Right lobe of liver (tissue), 6 donors: ENCODE data around the gene NUCB2. TPM values are rescaled to one million over a fixed set of nuclear protein-coding genes. Genes with fewer than 3 reads are reported as not detected.
"Not testable (repeated sequence)": the region's sequence is repeated elsewhere in the genome, so short reads cannot be mapped to it uniquely, and the experiment has no call there.

ENCODE experiments used
- ATAC-seq, 4 donors: fragments of 200-7000 bp; cut with Tn5 transposase; one replicate each; pipeline ENCODE4 v1.9.1; 2020; ENCODE audit warnings: mild to moderate bottlenecking in 4 of 4, moderate library complexity in 4 of 4
- DNase-seq, 3 donors: peaks; one replicate each; pipeline ENCODE4 v3.0.0-alpha.2; 2020
- H3K27ac ChIP-seq, 3 donors: fragments of 200-600 bp; one replicate each; pipeline ENCODE4 v1.8.0; 2022
- H3K27me3 ChIP-seq, 2 donors: fragments of 200-600 bp; one replicate each; pipeline ENCODE4 v1.8.0; 2022
- H3K36me3 ChIP-seq, 4 donors: fragments of 200-600 bp; sonication (generic) in 1 of 4; one replicate each; pipeline versions ENCODE4 v1.5.1 to v1.8.0; 2017 to 2022; ENCODE audit warnings: control low read depth in 1 of 4
- H3K4me1 ChIP-seq, 4 donors: fragments of 200-600 bp; sonication (generic) in 1 of 4; one replicate each; pipeline versions ENCODE4 v1.5.1 to v1.8.0; 2017 to 2022; ENCODE audit warnings: control low read depth in 1 of 4
- H3K4me3 ChIP-seq, 3 donors: fragments of 200-600 bp; one replicate each; pipeline ENCODE4 v1.8.0; 2022
- H3K9me3 ChIP-seq, 4 donors: fragments of 200-600 bp; sonication (generic) in 1 of 4; one replicate each; pipeline versions ENCODE4 v1.5.1 to v1.8.0; 2017 to 2022; ENCODE audit warnings: control low read depth in 1 of 4
- POLR2A ChIP-seq: fragments of 450-650 bp; IDR thresholded peaks from one replicate; pipeline ENCODE4 v1.6.1; 2017; ENCODE audit warnings: antibody characterized with exemption, mild to moderate bottlenecking
- WGBS: methylation state at CpG from one replicate; pipeline ENCODE4 v1.1.6; 2018; ENCODE audit warnings: low coverage, low lambda C conversion rate; ENCODE audit not compliant: insufficient coverage; ENCODE audit errors: missing lambda C conversion rate; 5-methylcytosine and 5-hydroxymethylcytosine counted together
- intact Hi-C, 2 donors: fragments of 100-400 bp; cut with DNase I; formaldehyde crosslinking; loops; one replicate each; pipeline versions ENCODE4 v1.11.2 to v1.14.1; 2022
- total RNA-seq, 6 experiments: library from RNA; depleted of rRNA in 2 of 6; stranded (reverse); fragments of >200 nt in 2 of 6; fragmentation: NEBNext Ultra II Directional in 3 of 6; extraction: Animal tissue kit (Norgen Biotek cat#: 25700) in 3 of 6; gene quantifications; one replicate each; pipeline versions ENCODE4 v1.1.0 to v1.2.4, GENCODE V29; 2016 to 2023
- TF ChIP-seq, protein P1 (sequence below), 4 donors: fragments of 200-600 bp in 3 of 4; fragments of 450-650 bp in 1 of 4; IDR thresholded peaks; one replicate each; pipeline versions ENCODE4 v1.5.1 to v1.8.0; 2016 to 2022; ENCODE audit warnings: antibody characterized with exemption in 4 of 4, mild to moderate bottlenecking in 2 of 4
- donor health status: DM: no; HTN: yes; CAD: no.
- donor health status: DM: no; HTN: no; CAD: no.
- donor health status: DM: no; HTN: no; CAD: no.
- donor health status: DM: no; HTN: yes; CAD: no.
- donor health status: DM: no; HTN: yes; CAD: no.

NUCB2 gene
- total RNA-seq, 6 experiments from 2014 or later: 34.7 to 131 (median 60.9) TPM

DNA sequence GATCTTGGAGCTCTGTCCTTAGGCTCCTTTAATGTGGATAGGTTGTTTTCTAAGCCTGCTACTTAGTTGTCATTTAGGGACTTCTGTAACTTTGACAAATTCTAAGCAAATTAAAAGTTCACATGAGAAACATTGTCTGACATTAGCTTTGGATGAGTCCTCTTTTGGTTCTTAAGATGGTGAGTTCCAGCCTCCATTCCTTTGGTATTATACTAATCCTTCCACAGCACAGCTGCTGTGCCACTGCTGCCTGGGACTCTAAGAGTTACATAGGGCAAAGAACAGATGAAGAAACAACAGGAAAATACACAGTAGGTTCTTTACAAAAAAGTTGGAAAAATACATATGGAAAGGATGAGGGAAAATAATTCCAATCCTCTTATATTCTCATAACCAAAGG lies 43.4 kb upstream of the NUCB2 start:
- intact Hi-C loops: no loop called here
- H3K4me1 ChIP-seq: no peaks in the 10 kb centered on the region
- no peaks in the 10 kb centered on the region for H3K27me3 ChIP-seq
- no peak overlapping the region for H3K27ac ChIP-seq
- TF ChIP-seq, protein P1, sequence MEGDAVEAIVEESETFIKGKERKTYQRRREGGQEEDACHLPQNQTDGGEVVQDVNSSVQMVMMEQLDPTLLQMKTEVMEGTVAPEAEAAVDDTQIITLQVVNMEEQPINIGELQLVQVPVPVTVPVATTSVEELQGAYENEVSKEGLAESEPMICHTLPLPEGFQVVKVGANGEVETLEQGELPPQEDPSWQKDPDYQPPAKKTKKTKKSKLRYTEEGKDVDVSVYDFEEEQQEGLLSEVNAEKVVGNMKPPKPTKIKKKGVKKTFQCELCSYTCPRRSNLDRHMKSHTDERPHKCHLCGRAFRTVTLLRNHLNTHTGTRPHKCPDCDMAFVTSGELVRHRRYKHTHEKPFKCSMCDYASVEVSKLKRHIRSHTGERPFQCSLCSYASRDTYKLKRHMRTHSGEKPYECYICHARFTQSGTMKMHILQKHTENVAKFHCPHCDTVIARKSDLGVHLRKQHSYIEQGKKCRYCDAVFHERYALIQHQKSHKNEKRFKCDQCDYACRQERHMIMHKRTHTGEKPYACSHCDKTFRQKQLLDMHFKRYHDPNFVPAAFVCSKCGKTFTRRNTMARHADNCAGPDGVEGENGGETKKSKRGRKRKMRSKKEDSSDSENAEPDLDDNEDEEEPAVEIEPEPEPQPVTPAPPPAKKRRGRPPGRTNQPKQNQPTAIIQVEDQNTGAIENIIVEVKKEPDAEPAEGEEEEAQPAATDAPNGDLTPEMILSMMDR (IDR thresholded peaks at IDR 0.05): no peak
- no peak for TF ChIP-seq POLR2A
- H3K36me3 ChIP-seq: no peaks in the 10 kb centered on the region
- H3K9me3 ChIP-seq: no peaks in the 10 kb centered on the region
- no peak for ATAC-seq
- no peak overlapping the region for H3K4me3 ChIP-seq
- DNase-seq: no peak

DNA sequence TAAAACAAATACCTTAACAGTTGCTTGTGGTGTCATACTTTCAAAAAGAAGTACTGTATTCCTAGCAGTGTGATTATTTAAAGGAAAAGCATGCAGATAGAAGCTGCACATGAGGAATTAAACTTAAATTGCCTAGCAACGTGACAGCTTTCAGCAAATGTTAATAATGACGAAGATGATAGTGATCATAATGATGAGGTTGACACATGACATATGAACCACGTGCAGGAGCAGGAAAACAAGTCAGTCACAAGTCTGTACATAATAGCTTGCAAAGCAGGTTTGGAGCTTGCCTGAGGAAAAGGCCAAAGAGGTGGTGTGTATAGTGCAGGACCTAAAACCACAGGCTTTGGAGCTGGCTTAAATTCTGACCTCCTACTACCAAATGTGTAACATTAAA lies 38.2 kb upstream of the NUCB2 start:
- TF ChIP-seq POLR2A: no peak
- TF ChIP-seq, protein P1 (IDR thresholded peaks at IDR 0.05): no peak
- 47% methylated on average over 3 of the region's 3 CpGs for WGBS
- DNase-seq: no peak
- Histone ChIP-seq H3K9me3 (no peaks in the 10 kb centered on the region), H3K27me3 (no peaks in the 10 kb centered on the region), H3K4me1 (no peaks in the 10 kb centered on the region), H3K4me3 (no peak overlapping the region), H3K36me3 (no peaks in the 10 kb centered on the region), H3K27ac (no peak overlapping the region)
- no peak for ATAC-seq
- intact Hi-C loops: no loop called here

DNA sequence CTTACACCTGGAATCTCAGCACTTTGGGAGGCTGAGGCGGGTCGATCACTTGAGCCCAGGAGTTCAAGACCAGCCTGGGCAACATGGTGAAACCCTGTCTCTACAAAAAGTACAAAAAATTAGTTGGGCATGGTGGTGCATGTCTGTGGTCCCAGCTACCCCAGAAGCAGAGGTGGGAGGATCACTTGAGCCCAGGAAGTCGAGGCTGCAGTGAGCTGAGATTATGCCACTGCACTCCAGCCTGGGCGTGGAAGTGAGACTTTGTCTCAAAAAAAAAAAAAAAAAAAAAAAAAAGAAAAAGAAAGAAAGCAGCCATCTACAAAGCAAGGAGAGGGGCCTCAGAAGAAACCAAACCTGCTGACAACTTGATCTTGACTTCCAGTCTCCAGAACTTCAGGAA lies 36.6 kb upstream of the NUCB2 start:
- DNase-seq, H3K27me3 ChIP-seq, intact Hi-C loops, ATAC-seq, H3K4me3 ChIP-seq, H3K9me3 ChIP-seq, H3K36me3 ChIP-seq, H3K4me1 ChIP-seq, H3K27ac ChIP-seq: not testable (repeated sequence)
- WGBS: 79% methylated on average over 3 of the region's 4 CpGs

DNA sequence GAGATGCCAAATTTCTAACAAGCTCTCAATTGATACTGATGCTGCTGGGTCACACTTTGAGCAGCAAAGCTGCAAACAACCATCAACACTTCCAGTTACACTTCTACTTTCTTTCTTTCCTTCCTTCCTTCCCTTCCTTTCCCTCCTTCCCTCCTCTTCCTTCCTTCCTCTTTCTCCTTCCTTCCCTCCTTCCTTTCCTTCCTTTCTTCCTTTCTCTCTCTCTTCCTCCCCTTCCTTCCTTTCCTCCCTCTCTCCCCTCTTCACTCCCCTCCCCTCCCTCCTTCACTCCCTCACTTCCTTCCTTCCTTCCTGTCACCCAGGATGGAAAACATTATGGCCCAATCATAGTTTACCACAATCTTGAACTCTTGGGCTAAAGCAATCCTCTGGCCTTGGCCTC lies 35.8 kb upstream of the NUCB2 start:
- no peak for ATAC-seq
- Histone ChIP-seq H3K36me3 (no peaks in the 10 kb centered on the region), H3K4me3 (no peak overlapping the region), H3K27me3 (no peaks in the 10 kb centered on the region), H3K9me3 (no peaks in the 10 kb centered on the region), H3K27ac (no peak overlapping the region), H3K4me1 (no peaks in the 10 kb centered on the region)
- DNase-seq: no peak
- TF ChIP-seq, protein P1 (IDR thresholded peaks at IDR 0.05): no peak
- TF ChIP-seq POLR2A: no peak
- intact Hi-C loops: no loop called here

DNA sequence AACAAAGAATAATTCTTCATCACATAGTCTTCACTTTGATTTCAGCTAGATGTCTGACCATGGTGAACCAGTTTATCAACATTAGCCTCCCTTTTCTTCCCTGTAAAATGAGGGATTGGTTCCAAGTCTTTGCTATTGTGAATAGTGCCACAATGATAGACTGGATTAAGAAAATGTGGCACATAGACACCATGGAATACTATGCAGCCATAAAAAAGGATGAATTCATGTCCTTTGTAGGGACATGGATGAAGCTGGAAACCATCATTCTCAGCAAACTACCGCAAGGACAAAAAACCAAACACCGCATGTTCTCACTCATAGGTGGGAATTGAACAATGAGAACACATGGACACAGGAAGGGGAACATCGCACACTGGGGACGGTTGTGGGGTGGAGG lies 33.6 kb upstream of the NUCB2 start:
- H3K4me3 ChIP-seq, H3K9me3 ChIP-seq, ATAC-seq, intact Hi-C loops, H3K36me3 ChIP-seq, H3K27me3 ChIP-seq, DNase-seq, H3K4me1 ChIP-seq, H3K27ac ChIP-seq: not testable (repeated sequence)
- WGBS: 100% methylated on average over 1 of the region's 4 CpGs

DNA sequence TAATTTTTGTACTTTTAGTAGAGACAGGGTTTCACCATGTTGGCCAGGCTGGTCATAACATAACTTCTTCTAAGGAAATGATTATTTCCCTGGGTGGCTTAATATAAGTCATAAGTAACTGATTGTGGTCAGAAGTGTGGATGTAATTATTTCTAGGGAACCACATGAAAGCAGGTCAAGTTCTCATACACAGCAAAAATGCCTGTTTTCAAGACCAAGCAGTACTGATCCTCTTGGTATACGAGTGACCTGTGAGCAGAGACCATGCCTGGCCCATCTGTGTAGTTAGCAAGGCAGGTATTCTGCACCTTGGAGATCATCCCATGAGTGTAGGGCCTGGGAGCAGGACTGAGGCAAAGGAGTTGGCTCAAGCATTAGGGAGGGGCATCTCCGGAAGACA lies 32.5 kb upstream of the NUCB2 start:
- no peak for ATAC-seq
- no peaks in the 10 kb centered on the region for H3K9me3 ChIP-seq
- 53% methylated on average over 2 of the region's 2 CpGs for whole genome bisulfite sequencing
- no peak for TF ChIP-seq POLR2A
- TF ChIP-seq, protein P1 (IDR thresholded peaks at IDR 0.05): no peak
- H3K27me3 ChIP-seq: no peaks in the 10 kb centered on the region
- intact Hi-C loops: no loop called here
- no peaks in the 10 kb centered on the region for H3K4me1 ChIP-seq
- no peaks in the 10 kb centered on the region for H3K36me3 ChIP-seq
- no peak overlapping the region for H3K27ac ChIP-seq
- H3K4me3 ChIP-seq: no peak overlapping the region
- no peak for DNase-seq
